Endodermal cell (in vitro differentiated cells): ENCODE results near the gene KIF26B. TPM values are rescaled to one million over a fixed set of nuclear protein-coding genes. Genes with fewer than 3 reads are reported as not detected.

ENCODE experiments used
- DNase-seq: peaks from one replicate; pipeline ENCODE4 v3.0.0-alpha.2; 2017
- H3K27ac ChIP-seq: 2 replicates; pipeline ENCODE4 v1.5.1; 2013; ENCODE audit warnings: mild to moderate bottlenecking, low read depth, low read length, moderate library complexity
- H3K27me3 ChIP-seq: 2 replicates; pipeline ENCODE4 v1.6.1; 2013; ENCODE audit warnings: mild to moderate bottlenecking, low read length, moderate library complexity; ENCODE audit not compliant: insufficient read depth, control insufficient read depth, poor library complexity, severe bottlenecking
- H3K36me3 ChIP-seq: 2 replicates; pipeline ENCODE4 v1.7.0; 2013; ENCODE audit warnings: mild to moderate bottlenecking, low read length, moderate library complexity; ENCODE audit not compliant: control insufficient read depth, insufficient read depth
- H3K4me1 ChIP-seq: one replicate; pipeline ENCODE4 v1.7.0; 2013; ENCODE audit warnings: low read length; ENCODE audit not compliant: control insufficient read depth, insufficient read depth
- H3K4me3 ChIP-seq: 2 replicates; pipeline ENCODE4 v1.5.1; 2013; ENCODE audit warnings: mild to moderate bottlenecking, low read length, moderate library complexity
- H3K9ac ChIP-seq: 2 replicates; pipeline ENCODE4 v1.6.1; 2013; ENCODE audit warnings: mild to moderate bottlenecking, low read length, moderate library complexity; ENCODE audit not compliant: poor library complexity, severe bottlenecking; ENCODE audit errors: extremely low read depth
- H3K9me3 ChIP-seq: 2 replicates; pipeline ENCODE4 v1.6.1; 2013; ENCODE audit warnings: mild to moderate bottlenecking, low read length, moderate library complexity; ENCODE audit not compliant: control insufficient read depth
- H3K27ac Mint-ChIP-seq: 2 replicates; pipeline ENCODE4 v1.8.0; 2020; ENCODE audit warnings: mixed read lengths
- H3K27me3 Mint-ChIP-seq: 2 replicates; pipeline ENCODE4 v1.8.0; 2021; ENCODE audit warnings: mild to moderate bottlenecking, mixed read lengths; ENCODE audit not compliant: insufficient read depth
- H3K36me3 Mint-ChIP-seq: 2 replicates; pipeline ENCODE4 v1.8.0; 2020; ENCODE audit warnings: low read depth, mixed read lengths
- H3K4me1 Mint-ChIP-seq: 2 replicates; pipeline ENCODE4 v1.8.0; 2020; ENCODE audit warnings: mixed read lengths
- H3K4me3 Mint-ChIP-seq: 2 replicates; pipeline ENCODE4 v1.8.0; 2020; ENCODE audit warnings: mild to moderate bottlenecking, moderate library complexity, mixed read lengths
- H3K9me3 Mint-ChIP-seq: 2 replicates; pipeline ENCODE4 v1.8.0; 2020; ENCODE audit warnings: mild to moderate bottlenecking, mixed read lengths
- WGBS, 2 experiments: methylation state at CpG; one replicate each; pipeline versions ENCODE4 v1.1.5 to v1.1.7; 2013; ENCODE audit warnings: missing lambda C conversion rate in 2 of 2, mixed read lengths in 1 of 2; ENCODE audit not compliant: insufficient coverage in 1 of 2, insufficient read length in 1 of 2; 5-methylcytosine and 5-hydroxymethylcytosine counted together
- total RNA-seq, 2 donors: library from RNA; stranded (reverse); fragmentation: NEBNext Ultra II Directional in 1 of 2; extraction: Animal tissue kit (Norgen Biotek cat#: 25700) in 1 of 2; gene quantifications; 2 replicates in 1 of 2; 3 replicates in 1 of 2; pipeline ENCODE4 v1.2.1, GENCODE V29; 2021
- TF ChIP-seq, protein P1 (sequence below): fragments of 200-600 bp; sonication (generic); conservative IDR thresholded peaks from 2 replicates; pipeline ENCODE4 v1.5.0; 2021; ENCODE audit warnings: antibody characterized with exemption, mild to moderate bottlenecking

Gene KIF26B
- total RNA-seq, 2 donors from 2014 or later = 12.3 to 21.0 TPM

DNA sequence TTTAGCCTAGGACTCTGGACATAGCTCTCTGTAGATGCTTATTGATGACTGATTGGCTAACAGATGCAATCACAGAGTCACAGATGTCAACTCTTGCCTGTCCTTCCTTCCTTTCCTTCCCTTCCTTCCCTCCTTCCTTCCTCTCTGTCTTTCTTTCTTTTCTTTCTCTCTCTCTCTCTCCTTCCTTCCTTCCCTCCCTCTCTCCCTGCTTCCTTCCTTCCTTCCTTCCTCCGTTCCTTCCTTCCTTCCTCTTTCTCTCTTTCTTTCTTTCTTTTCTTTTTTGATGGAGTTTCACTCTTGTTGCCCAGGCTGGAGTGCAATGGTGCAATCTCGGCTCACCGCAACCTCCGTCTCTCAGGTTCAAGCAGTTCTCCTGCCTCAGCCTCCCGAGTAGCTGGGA is 106.1 kb downstream of the KIF26B start:
- Mint-ChIP-seq H3K4me1 (peaks cover 52% of the 10 kb centered on the region), H3K27ac (no peak overlapping the region), H3K9me3 (no peaks in the 10 kb centered on the region), H3K36me3 (no peaks in the 10 kb centered on the region), H3K4me3 (no peak overlapping the region), H3K27me3 (peaks cover 2% of the 10 kb centered on the region)
- no peak for DNase-seq
- Histone ChIP-seq H3K36me3 (no peaks in the 10 kb centered on the region), H3K9me3 (no peaks in the 10 kb centered on the region), H3K9ac (no peak overlapping the region), H3K4me1 (peaks cover 11% of the 10 kb centered on the region), H3K27ac (no peak overlapping the region), H3K4me3 (no peak overlapping the region), H3K27me3 (no peaks in the 10 kb centered on the region)
- TF ChIP-seq, protein P1, sequence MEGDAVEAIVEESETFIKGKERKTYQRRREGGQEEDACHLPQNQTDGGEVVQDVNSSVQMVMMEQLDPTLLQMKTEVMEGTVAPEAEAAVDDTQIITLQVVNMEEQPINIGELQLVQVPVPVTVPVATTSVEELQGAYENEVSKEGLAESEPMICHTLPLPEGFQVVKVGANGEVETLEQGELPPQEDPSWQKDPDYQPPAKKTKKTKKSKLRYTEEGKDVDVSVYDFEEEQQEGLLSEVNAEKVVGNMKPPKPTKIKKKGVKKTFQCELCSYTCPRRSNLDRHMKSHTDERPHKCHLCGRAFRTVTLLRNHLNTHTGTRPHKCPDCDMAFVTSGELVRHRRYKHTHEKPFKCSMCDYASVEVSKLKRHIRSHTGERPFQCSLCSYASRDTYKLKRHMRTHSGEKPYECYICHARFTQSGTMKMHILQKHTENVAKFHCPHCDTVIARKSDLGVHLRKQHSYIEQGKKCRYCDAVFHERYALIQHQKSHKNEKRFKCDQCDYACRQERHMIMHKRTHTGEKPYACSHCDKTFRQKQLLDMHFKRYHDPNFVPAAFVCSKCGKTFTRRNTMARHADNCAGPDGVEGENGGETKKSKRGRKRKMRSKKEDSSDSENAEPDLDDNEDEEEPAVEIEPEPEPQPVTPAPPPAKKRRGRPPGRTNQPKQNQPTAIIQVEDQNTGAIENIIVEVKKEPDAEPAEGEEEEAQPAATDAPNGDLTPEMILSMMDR = no peak
- 78 to 95% methylated on average over 1 to 5 of the region's 5 CpGs for WGBS, 2 experiments

DNA sequence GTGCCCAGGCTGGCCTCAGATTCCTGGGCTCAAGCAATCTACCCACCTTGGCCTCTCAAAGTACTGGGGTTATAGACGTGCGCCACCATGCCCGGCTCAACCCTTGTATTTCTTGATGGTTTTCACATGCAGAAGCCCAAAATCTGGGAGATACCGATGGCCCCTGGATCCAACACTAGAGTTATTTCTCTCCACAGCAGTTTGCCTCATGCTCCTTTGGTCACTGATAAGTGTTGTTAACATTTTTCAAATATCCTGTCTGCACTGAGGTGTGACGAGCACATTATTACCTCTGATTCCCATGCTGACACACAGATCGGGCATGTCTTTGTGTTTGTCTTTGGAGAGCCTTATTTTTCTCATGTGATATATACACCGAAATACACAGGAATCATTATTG is 107.0 kb downstream of the KIF26B start:
- peaks cover 43% of the 10 kb centered on the region for H3K4me1 Mint-ChIP-seq
- peak overlapping the region; percentile 4 for H3K27ac ChIP-seq
- H3K27ac Mint-ChIP-seq = no peak overlapping the region
- no peak overlapping the region for H3K9ac ChIP-seq
- no peaks in the 10 kb centered on the region for H3K36me3 Mint-ChIP-seq
- H3K27me3 Mint-ChIP-seq = peaks cover 2% of the 10 kb centered on the region
- TF ChIP-seq, protein P1 = no peak
- no peaks in the 10 kb centered on the region for H3K36me3 ChIP-seq
- H3K4me3 Mint-ChIP-seq = no peak overlapping the region
- DNase-seq = no peak
- WGBS, 2 experiments = 87 to 95% methylated on average over 4 to 7 of the region's 7 CpGs
- H3K9me3 Mint-ChIP-seq = no peaks in the 10 kb centered on the region
- no peak overlapping the region for H3K4me3 ChIP-seq
- peaks cover 8% of the 10 kb centered on the region for H3K4me1 ChIP-seq
- no peaks in the 10 kb centered on the region for H3K27me3 ChIP-seq
- H3K9me3 ChIP-seq = no peaks in the 10 kb centered on the region

DNA sequence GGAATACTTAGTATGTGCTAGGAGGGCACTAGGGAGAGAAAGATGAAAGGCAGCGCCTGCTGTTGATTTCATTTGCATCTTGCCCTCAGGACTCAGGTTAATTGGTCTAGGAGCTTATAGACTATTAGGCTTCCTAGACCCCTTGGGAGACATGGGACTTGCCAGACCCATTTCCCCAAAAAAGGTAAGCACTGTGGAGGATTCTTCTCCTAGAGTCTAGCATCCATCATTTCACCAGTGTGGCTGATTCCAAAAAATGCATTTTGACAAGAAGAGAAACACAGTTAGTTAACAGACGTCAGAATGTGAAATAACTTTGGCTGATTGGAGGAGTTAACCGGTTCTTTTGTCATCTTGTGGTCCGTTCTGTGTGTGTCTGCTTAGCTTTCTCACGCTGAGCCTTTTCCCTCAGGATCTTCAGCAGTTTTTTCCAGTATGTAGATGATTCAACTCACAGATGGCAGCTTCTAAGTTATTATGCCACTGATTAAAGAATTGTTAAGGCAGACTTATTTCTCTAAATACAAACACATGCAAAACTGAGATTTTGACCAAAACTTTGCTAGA is 108.8 kb downstream of the KIF26B start:
- no peaks in the 10 kb centered on the region for H3K36me3 Mint-ChIP-seq
- Histone ChIP-seq H3K4me1 (no peaks in the 10 kb centered on the region), H3K36me3 (no peaks in the 10 kb centered on the region), H3K9ac (no peak overlapping the region), H3K27ac (no peak overlapping the region), H3K27me3 (no peaks in the 10 kb centered on the region), H3K4me3 (no peak overlapping the region), H3K9me3 (no peaks in the 10 kb centered on the region)
- H3K27me3 Mint-ChIP-seq = peaks cover 2% of the 10 kb centered on the region
- no peaks in the 10 kb centered on the region for H3K9me3 Mint-ChIP-seq
- TF ChIP-seq, protein P1 = no peak
- no peak for DNase-seq
- H3K4me3 Mint-ChIP-seq = no peak overlapping the region
- H3K27ac Mint-ChIP-seq = no peak overlapping the region
- WGBS, 2 experiments = 86 to 88% methylated on average over 5 of the region's 5 CpGs
- H3K4me1 Mint-ChIP-seq = peaks cover 34% of the 10 kb centered on the region
